ENCODE measurements around the gene RPA1. TPM values are rescaled to one million over a fixed set of nuclear protein-coding genes. Genes with fewer than 3 reads are reported as not detected.

The RPA1 gene
- total RNA-seq, 2 experiments from 2014 or later, result 38.6 to 38.7 TPM

DNA sequence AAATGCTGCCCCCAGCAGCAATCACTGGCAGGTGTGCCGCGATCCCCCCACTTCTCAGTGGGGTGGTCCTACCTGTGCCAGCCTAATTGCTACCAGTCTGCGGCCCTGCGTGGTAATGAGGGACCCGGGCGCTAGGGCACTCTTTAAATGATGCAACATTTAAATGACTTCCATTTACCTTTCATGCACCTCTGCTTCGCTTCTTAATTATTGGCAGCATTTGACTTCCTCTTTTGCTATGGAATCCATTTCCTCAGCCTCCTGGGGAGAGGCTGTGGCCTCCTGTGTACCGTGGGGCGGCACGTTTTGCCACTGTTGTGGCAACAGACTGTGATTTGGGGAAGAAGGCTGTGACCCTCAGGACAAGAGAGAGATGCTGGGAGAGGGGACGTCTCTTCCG, 86.1 kb downstream of the RPA1 start:
- Histone ChIP-seq H3K27me3 (ENCODE audit: control insufficient read depth in 1 of 2, insufficient read depth in 2 of 2, low read length in 2 of 2) (peaks cover 3 to 13% of the 10 kb centered on the region in 2 experiments), H3K27ac (ENCODE audit: low read depth in 1 of 2, low read length in 2 of 2) (no peak overlapping the region), H3K4me1 (ENCODE audit: insufficient read depth, low read length) (no peaks in the 10 kb centered on the region), H3K9me3 (ENCODE audit: control insufficient read depth in 1 of 2, insufficient read depth in 1 of 2, low read length in 2 of 2) (no peaks in the 10 kb centered on the region), H3K4me3 (ENCODE audit: low read length) (no peak overlapping the region), H3K36me3 (ENCODE audit: insufficient read depth, low read length) (no peaks in the 10 kb centered on the region)
- no peaks in the 10 kb centered on the region for H3K4me1 Mint-ChIP-seq (ENCODE audit: low read depth)
- DNase-seq (no peak), ATAC-seq (ENCODE audit: poor library complexity) (no peak)
- intact Hi-C loops (cut with DNase I, micrococcal nuclease), result no loop called here
- TF ChIP-seq, protein P1, sequence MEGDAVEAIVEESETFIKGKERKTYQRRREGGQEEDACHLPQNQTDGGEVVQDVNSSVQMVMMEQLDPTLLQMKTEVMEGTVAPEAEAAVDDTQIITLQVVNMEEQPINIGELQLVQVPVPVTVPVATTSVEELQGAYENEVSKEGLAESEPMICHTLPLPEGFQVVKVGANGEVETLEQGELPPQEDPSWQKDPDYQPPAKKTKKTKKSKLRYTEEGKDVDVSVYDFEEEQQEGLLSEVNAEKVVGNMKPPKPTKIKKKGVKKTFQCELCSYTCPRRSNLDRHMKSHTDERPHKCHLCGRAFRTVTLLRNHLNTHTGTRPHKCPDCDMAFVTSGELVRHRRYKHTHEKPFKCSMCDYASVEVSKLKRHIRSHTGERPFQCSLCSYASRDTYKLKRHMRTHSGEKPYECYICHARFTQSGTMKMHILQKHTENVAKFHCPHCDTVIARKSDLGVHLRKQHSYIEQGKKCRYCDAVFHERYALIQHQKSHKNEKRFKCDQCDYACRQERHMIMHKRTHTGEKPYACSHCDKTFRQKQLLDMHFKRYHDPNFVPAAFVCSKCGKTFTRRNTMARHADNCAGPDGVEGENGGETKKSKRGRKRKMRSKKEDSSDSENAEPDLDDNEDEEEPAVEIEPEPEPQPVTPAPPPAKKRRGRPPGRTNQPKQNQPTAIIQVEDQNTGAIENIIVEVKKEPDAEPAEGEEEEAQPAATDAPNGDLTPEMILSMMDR (IDR thresholded peaks at IDR 0.05), result no peak
- H3K4me3 Mint-ChIP-seq, result no peak overlapping the region
- no peaks in the 10 kb centered on the region for H3K36me3 Mint-ChIP-seq (ENCODE audit: low read depth)
- CTCF ChIA-PET, result no interaction called here
- POLR2A ChIA-PET, result no interaction called here
- no peak overlapping the region for H3K27ac Mint-ChIP-seq
- H3K27me3 Mint-ChIP-seq, result peaks cover 23% of the 10 kb centered on the region
- H3K9me3 Mint-ChIP-seq, result no peaks in the 10 kb centered on the region

DNA sequence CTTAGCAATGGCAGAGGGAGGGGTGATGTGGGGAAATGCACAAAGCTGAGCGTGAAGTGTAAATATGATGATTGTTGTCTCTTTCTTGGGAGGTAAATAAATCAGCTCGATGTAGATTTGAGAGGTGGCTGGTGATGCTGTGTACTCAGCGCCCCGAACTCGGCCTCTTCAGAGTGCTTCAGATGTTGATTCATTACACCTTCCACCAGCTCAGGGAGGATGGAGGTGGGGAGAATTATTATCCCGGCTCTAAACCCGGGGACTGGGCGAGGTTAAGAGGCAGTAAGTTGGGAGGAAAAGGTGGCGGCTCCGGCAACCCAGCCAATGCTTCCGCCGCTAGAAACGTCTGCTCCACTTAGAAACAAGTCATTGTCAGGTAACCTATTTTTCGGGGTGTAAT, 86.5 kb downstream of the RPA1 start:
- CTCF ChIA-PET, result interaction anchor here (0.7 kb wide), 1 partner anchor 868 kb away, joined by 3 read pairs; no protein-coding TSS in a partner anchor
- H3K27me3 Mint-ChIP-seq, result peaks cover 21% of the 10 kb centered on the region
- no peak overlapping the region for H3K4me3 Mint-ChIP-seq
- no peaks in the 10 kb centered on the region for H3K9me3 Mint-ChIP-seq
- Histone ChIP-seq H3K4me1 (ENCODE audit: insufficient read depth, low read length) (no peaks in the 10 kb centered on the region), H3K9me3 (ENCODE audit: control insufficient read depth in 1 of 2, insufficient read depth in 1 of 2, low read length in 2 of 2) (no peaks in the 10 kb centered on the region), H3K27me3 (ENCODE audit: control insufficient read depth in 1 of 2, insufficient read depth in 2 of 2, low read length in 2 of 2) (peaks cover 3 to 13% of the 10 kb centered on the region in 2 experiments), H3K27ac (ENCODE audit: low read depth in 1 of 2, low read length in 2 of 2) (no peak overlapping the region), H3K36me3 (ENCODE audit: insufficient read depth, low read length) (no peaks in the 10 kb centered on the region), H3K4me3 (ENCODE audit: low read length) (no peak overlapping the region)
- POLR2A ChIA-PET, result no interaction called here
- intact Hi-C loops (cut with DNase I, micrococcal nuclease), result no loop called here
- no peak overlapping the region for H3K27ac Mint-ChIP-seq
- no peaks in the 10 kb centered on the region for H3K4me1 Mint-ChIP-seq (ENCODE audit: low read depth)
- DNase-seq (no peak), ATAC-seq (ENCODE audit: poor library complexity) (no peak)
- TF ChIP-seq, protein P1 (IDR thresholded peaks at IDR 0.05), result no peak
- H3K36me3 Mint-ChIP-seq (ENCODE audit: low read depth), result no peaks in the 10 kb centered on the region

DNA sequence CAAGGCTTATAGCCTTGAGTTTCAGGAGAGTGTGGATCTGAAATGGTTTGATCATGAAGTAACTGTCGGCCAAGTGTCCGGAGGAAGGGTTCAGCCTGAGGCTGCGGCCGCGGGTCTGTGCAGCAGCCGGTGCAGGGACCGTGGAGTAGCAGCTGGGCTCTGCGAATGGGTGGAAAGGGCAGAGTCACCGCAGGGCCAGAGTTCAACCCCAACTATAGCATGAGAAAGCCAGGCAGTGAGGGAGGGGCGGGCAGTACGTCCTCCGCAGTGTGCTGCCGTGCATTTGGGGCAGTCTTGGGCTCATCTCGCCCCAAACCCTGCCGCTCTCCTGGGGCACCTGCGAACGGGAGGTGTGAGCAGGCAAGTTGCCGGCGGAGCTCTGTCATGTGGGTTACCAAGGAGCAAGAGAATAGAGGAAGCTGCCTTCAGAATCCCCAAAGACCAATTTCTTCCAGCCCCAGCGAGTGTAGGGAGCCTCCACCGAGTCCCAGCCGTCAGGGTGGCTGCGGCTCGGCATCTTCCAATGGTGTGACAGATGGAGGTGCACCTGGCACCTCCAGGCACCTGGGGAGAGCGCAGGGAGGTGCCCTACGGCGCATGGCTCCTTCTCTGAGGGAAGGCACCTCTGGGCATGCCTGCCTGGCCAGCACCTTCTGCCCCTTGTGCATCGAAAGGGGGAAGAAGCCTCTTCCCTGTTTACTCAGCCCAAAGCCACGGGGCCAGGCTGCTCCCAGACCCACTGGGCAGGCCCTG, 87.3 kb downstream of the RPA1 start:
- Histone ChIP-seq H3K27me3 (ENCODE audit: control insufficient read depth in 1 of 2, insufficient read depth in 2 of 2, low read length in 2 of 2) (peaks cover under 1 to 6% of the 10 kb centered on the region in 2 experiments), H3K27ac (ENCODE audit: low read depth in 1 of 2, low read length in 2 of 2) (no peak overlapping the region), H3K4me1 (ENCODE audit: insufficient read depth, low read length) (no peaks in the 10 kb centered on the region), H3K9me3 (ENCODE audit: control insufficient read depth in 1 of 2, insufficient read depth in 1 of 2, low read length in 2 of 2) (no peaks in the 10 kb centered on the region), H3K4me3 (ENCODE audit: low read length) (no peak overlapping the region), H3K36me3 (ENCODE audit: insufficient read depth, low read length) (no peaks in the 10 kb centered on the region)
- ChIA-PET CTCF (interaction anchor here (0.7 kb wide), 1 partner anchor 869 kb away, joined by 3 read pairs; no protein-coding TSS in a partner anchor), POLR2A (no interaction called here)
- intact Hi-C loops (cut with DNase I, micrococcal nuclease), result no loop called here
- no peak overlapping the region for H3K4me3 Mint-ChIP-seq
- no peaks in the 10 kb centered on the region for H3K36me3 Mint-ChIP-seq (ENCODE audit: low read depth)
- TF ChIP-seq, protein P1 (IDR thresholded peaks at IDR 0.05), result no peak
- H3K4me1 Mint-ChIP-seq (ENCODE audit: low read depth), result no peaks in the 10 kb centered on the region
- no peak overlapping the region for H3K27ac Mint-ChIP-seq
- DNase-seq, result no peak
- peaks cover 13% of the 10 kb centered on the region for H3K27me3 Mint-ChIP-seq
- no peaks in the 10 kb centered on the region for H3K9me3 Mint-ChIP-seq
- ATAC-seq (ENCODE audit: poor library complexity), result no peak

Measured in CD4-positive, alpha-beta T cell (primary cell).